GM19351 (cell line): Measurements from ENCODE around the gene YJU2.
A peak's percentile ranks its signal among the peaks of the same experiment; 100 is the strongest.
"Not testable (repeated sequence)": the region's sequence is repeated elsewhere in the genome, so short reads cannot be mapped to it uniquely, and the experiment has no call there.

Experiments
- ATAC-seq: cut with Tn5 transposase; IDR thresholded peaks from one replicate; pipeline ENCODE4 v1.9.1; 2021; ENCODE audit warnings: mild to moderate bottlenecking, moderate library complexity; ENCODE audit not compliant: unreplicated experiment

Gene YJU2

DNA sequence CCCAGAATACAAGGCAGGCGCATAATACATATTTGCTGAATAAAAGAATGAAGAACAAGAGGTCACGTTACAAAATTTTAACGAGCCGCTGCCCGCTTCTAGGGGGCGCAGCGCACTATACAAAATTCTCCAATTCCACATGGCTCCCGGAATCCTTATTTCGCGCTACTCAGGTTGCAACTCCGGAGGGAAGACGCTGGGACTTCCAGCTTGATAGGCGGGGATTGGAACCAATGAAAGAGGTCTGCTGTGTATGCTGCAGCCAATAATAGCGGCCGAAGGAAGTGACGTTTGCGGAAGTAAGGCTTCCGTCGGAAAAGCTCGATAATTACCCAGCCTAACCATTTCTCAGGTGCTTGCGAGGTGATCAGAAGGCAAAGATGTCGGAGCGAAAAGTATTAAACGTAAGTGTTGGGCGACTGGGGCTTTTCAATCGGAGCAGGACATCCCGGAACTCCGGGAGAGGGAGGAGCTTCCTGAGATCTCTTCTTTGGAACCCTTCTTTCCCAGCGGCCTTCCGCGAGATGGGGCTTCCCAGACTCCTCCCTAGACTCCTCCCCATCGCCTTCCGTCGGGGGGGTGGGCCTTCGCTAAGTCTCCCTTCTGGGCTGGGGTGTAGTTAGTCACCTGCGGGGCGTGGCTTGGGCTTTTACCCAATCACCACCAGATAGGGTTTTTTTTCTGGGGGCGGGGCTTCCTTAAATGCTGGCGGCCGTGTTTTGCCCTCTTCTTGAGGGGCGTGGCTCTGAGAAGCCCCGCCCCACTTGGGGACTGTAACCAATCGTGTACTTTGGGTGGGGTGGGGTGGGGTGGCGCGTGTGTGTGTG lies at the start of gene YJU2:
Gene YJU2, plus strand, starts transcription at position 314 of the 827 bp plus-strand sequence. Its CDS starts 67 bp downstream, at position 381.
- peak; percentile 84 for ATAC-seq

DNA sequence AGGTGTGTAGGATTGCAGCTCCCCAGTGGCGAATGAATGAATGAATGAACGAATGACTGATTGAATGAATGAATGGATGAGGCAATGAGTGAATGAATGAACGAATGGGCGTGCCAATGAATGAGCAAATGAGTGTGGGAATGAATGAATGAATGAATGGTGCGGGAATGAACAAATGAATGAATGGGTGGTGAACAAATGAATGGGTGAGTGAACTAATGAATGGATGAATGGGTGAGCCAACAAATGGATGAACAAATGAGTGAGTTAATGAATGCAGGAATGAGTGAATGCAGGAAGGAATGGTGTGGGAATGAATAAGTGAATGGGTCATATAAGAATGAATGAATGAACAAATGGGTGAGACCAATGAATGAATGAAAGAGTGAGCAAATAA lies 49.7 kb upstream of the YJU2 start:
- ATAC-seq: no peak

- ATAC-seq: no peak
Observed at GRCh38 chr19:4197625-4198466, 49.0 kb upstream of the YJU2 start.

DNA sequence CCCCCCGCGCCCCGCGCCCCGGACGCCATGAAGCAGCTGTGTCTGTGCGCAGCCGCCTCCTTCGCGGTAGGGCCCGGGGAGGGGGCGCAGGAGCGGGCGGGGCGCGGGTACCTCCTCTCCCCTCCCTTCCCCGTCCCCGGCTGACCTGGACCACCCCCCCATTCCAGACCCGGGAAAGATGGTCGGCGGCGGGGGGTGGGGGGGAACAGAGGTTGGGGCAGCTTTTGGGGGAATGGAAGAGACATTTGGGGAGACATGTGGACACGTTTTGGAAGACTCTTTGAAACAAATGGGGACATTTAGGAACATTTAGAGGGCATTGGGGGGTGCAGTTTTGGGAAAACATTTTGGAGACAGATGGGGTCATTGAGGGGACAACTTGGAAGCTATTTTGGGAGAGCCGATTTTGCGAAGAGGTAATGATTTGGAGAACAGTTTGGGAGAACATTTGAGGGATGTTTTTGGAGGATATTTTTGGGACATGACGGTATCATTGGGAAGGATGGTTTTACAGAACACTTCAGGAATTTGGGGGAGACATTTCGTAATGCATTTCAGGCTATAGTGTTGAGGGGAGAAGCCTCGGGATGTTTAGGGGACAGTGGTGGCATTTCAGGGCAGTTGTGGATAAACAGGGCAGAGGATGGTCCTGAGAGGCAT lies 48.3 kb upstream of the YJU2 start:
- ATAC-seq: no peak

- no peak for ATAC-seq
Observed at GRCh38 chr19:4199699-4200293, 47.1 kb upstream of the YJU2 start.

- ATAC-seq: no peak
Observed at GRCh38 chr19:4200940-4201542, 45.8 kb upstream of the YJU2 start.

- no peak for ATAC-seq
Observed at GRCh38 chr19:4201798-4202197, 45.1 kb upstream of the YJU2 start.

DNA sequence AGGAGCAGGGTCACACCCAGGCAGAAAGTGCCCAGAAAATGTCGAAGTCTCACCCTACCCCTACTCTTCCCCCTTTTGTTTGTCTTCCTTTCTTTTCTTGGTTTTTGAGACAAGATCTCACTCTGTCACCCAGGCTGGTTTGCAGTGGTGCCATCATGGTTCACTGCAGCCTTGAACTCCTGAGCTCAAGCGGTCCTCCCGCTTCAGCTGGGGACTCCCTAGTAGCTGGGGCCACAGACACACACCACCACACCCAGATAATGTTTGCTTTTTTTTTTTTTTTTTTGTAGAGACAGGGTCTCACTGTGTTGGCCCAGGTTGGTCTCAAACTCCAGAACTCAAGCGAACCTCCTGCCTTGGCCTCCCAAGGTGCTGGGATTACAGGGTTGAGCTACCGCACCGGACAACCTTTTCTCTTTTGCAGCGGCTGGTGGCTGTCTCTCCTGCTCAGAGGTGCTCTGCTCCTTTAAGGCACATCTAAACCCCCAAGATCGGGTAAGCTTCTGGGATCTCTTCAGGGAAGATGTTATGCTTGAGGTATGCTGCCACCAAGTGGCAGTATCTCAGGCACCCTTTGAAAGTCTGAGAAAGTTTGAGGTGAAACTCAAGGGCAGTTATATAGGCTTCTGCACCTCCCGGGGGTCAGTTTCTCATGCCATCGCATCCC lies 39.9 kb upstream of the YJU2 start:
- no peak for ATAC-seq

DNA sequence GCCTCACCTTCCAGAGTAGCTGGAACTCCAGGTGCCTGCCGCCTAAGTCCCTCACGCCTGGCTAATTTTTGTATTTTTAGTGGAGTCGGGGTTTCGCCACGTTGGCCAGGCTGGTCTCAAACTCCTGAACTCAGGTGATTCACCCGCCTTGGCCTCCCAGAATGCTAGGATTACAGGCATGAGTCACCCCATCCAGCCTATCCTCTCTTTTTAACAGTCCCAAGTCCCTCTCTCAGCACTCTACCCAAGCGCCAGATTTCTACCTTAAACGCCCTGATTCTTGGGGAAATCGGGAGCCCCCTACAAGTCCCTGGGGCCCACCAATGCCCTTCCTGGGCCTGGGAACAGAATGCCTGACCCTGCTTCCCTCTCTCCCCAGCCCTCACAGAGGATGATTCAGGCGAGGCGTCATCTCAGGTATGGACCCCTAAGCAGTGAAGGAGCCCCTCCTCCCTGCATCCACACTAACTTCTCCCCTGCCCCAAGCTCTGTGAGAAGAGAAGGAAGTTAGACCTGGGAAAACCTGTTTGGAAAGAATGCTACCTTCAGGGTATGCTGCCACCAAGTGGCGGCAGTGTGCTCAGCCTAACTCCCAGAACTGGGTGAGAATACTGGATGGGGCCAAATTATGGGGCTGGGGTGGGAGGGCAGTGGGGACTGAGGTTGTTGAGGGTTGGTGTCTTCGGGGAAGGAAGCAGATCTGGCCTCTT lies 38.3 kb upstream of the YJU2 start:
- ATAC-seq: no peak

- ATAC-seq: no peak
Observed at GRCh38 chr19:4210166-4210731, 36.6 kb upstream of the YJU2 start.

DNA sequence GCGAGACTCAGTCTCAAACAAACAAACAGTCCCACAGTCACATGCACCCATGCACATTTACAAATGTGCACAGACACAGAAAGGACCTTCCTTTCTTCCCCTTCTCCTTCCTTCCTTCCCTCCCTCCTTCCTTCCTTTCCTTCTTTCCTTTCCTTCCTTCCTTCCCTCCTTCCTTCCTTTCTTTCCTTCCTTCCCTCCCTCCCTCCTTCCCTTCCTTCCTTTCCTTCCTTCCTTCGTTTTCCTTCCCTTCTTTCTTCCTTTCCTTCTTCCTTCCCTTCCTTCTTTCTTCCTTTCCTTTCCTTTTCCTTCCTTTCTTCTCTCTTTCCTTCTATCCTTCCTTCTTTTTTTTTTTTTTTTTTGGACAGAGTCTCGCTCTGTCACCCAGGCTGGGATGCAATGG lies 33.8 kb upstream of the YJU2 start:
- no peak for ATAC-seq

DNA sequence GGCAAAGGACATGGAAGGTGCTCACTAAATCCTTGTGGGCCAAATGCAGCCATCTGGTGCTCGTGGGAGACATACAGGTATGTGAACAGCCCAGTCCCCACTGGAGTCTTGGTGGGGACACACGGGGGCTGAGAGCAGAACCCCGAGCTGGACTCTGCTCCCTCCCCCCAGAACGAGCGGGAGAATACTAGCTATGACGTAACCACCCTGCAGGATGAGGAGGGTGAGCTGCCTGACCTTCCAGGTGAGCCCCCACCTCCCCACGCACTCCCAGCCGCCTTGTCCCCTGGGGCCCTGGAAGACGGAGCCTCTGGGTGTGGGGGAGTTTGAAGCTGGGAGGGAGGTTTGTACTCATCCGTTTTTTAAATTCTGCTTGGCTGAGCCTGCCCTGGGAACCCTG lies 31.1 kb upstream of the YJU2 start:
- ATAC-seq: no peak

DNA sequence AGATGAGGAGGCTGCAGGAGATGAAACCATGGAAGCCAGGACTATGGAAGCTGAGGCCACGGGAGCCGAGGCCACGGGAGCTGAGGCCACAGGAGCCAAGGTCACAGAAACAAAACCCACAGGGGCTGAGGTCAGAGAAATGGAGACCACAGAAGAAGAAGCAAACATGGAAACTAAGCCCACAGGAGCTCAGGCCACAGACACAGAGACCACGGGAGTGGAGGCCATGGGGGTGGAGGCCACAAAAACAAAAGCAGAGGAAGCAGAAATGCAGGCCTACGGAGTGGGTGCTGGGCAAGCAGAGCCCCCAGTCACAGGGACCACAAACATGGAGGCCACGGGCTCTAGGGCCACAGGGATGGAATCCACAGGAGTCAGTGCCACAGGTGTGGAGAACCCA lies 30.0 kb upstream of the YJU2 start:
- ATAC-seq: no peak

DNA sequence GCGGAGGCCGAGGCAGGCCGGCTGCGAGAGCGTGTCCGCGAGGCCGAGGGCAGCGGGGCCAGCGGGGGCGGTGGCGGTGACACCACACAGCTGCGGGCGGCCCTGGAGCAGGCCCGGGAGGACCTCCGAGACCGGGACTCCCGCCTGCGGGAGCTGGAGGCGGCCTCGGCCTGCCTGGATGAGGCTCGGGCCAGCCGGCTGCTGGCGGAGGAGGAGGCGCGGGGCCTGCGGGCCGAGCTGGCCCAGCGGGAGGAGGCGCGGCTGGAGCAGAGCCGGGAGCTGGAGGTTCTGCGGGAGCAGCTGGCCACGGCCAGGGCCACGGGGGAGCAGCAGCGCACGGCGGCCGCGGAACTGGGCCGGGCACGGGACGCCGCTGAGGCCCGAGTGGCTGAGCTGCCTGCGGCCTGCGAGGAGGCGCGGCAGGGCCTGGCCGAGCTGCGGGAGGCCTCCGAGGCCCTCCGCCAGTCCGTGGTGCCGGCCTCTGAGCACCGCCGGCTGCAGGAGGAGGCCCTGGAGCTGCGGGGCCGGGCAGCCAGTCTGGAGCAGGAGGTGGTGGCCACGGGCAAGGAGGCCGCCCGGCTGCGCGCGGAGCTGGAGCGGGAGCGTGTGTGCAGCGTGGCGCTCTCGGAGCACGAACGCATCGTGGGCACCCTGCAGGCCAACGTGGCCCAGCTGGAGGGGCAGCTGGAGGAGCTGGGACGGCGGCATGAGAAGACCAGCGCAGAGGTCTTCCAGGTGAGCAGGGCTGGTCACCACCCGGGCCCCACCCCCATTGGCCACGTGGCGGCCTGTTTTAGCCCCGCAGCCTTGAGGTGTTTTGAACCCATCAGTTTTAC lies 29.2 kb upstream of the YJU2 start:
- ATAC-seq: no peak

DNA sequence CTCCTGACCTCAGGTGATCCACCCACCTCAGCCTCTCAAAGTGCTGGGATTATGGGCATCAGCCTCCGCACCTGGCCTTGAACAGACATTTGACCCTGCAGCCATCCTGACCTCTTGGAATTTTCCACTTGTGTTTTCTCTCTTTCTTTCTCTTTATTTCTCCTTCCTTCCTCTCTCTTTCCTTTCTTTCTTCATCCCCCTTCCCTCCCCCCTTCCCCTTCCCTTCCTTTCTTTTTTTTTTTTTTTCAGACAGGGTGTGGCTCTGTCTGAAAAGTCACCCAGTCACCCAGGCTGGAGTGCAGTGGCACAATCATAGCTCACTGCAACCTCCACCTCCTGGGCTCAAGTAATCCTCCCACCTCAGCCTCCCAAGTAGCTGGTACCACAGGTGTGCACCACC lies 28.4 kb upstream of the YJU2 start:
- ATAC-seq: not testable (repeated sequence)

- ATAC-seq: no peak
Observed at GRCh38 chr19:4220188-4220587, 26.7 kb upstream of the YJU2 start.

GRCh38 chr19:4224470-4224869 lies 22.4 kb upstream of the YJU2 start:
- ATAC-seq: no peak

DNA sequence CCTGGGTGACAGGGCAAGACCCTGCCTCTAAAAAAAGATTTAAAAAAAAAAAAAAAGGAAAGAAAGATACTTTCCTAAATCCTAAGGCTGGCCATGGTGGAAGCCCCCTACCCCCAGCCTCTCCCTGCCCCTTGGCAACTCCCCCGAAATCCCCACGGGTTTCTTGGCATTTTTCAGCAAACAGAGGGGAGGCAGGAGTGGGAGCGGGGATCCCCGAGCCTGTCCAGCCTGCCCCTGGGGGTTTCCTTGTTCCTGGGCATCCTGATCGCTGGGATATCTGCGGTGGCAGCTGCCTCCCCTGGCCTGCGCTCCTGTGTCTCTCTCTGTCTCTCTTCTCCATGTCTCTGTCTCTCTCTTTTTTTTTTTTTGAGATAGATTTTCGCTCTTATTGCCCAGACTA lies 21.0 kb upstream of the YJU2 start:
- ATAC-seq: no peak
